ENCODE data around the gene FCHO1.

Gene FCHO1

GRCh38 chr19:17737690-17738153, 13.6 kb upstream of the FCHO1 start:
- no peak for DNase-seq

- DNase-seq = peak; percentile 59
Observed at GRCh38 chr19:17739121-17739875, 12.0 kb upstream of the FCHO1 start.

GRCh38 chr19:17741456-17741855, 9.8 kb upstream of the FCHO1 start:
- no peak for DNase-seq

GRCh38 chr19:17743874-17744580, 7.2 kb upstream of the FCHO1 start:
- no peak for DNase-seq

GRCh38 chr19:17747205-17748098, 3.8 kb upstream of the FCHO1 start:
- DNase-seq = peak; percentile 94

GRCh38 chr19:17748884-17749638, 2.2 kb upstream of the FCHO1 start:
- DNase-seq = no peak

- DNase-seq = no peak
Observed at GRCh38 chr19:17749912-17750317, 1.4 kb upstream of the FCHO1 start.

- no peak for DNase-seq
Observed at GRCh38 chr19:17751912-17752273, 616 bp downstream of the FCHO1 start.

- no peak for DNase-seq
Observed at GRCh38 chr19:17752865-17753639, 1.8 kb downstream of the FCHO1 start.

GRCh38 chr19:17753976-17754375, 2.7 kb downstream of the FCHO1 start:
- no peak for DNase-seq

GRCh38 chr19:17754634-17755442, 3.6 kb downstream of the FCHO1 start:
- DNase-seq = no peak

- no peak for DNase-seq
Observed at GRCh38 chr19:17755443-17755890, 4.2 kb downstream of the FCHO1 start.

- DNase-seq = peak; percentile 52
Observed at GRCh38 chr19:17755977-17756670, 4.8 kb downstream of the FCHO1 start.

- DNase-seq = peak; percentile 77
Observed at GRCh38 chr19:17757125-17757524, 5.8 kb downstream of the FCHO1 start.

GRCh38 chr19:17758515-17758914, 7.2 kb downstream of the FCHO1 start:
- DNase-seq = no peak

- DNase-seq = no peak
Observed at GRCh38 chr19:17761148-17761547, 9.9 kb downstream of the FCHO1 start.

GRCh38 chr19:17762505-17763229, 11.4 kb downstream of the FCHO1 start:
- DNase-seq = peak; percentile 47

GRCh38 chr19:17764348-17764747, 13.1 kb downstream of the FCHO1 start:
- no peak for DNase-seq

- peak; percentile 52 for DNase-seq
Observed at GRCh38 chr19:17765069-17765618, 13.9 kb downstream of the FCHO1 start.

Measured in femur (tissue), 1 donor.